WTC11 (cell line): Measurements from ENCODE around the gene PRR12.

Experiments
- CTCF ChIP-seq: fragments of 200-600 bp; IDR thresholded peaks from 2 replicates; pipeline ENCODE4 v1.8.0; 2022; ENCODE audit warnings: antibody characterized with exemption
- FOXP1 ChIP-seq: sonication (generic); formaldehyde crosslinking; IDR thresholded peaks from 2 replicates; pipeline ENCODE4 v1.8.0; 2022; ENCODE audit warnings: missing genetic modification reagents, mild to moderate bottlenecking, moderate library complexity, borderline replicate concordance
- ZNF138 ChIP-seq: sonication (generic); formaldehyde crosslinking; conservative IDR thresholded peaks from 2 replicates; pipeline ENCODE4 v1.8.1; 2022; ENCODE audit warnings: mild to moderate bottlenecking, moderate library complexity, missing genetic modification reagents

GRCh38 chr19:49595819-49596404, 4.9 kb downstream of the PRR12 start:
- TF ChIP-seq FOXP1 (no peak), CTCF (no peak), ZNF138 (CRISPR knock-in tag) (no peak)
